Spleen (tissue), 7 donors: ENCODE measurements around the gene DNMBP.

ENCODE experiments used
- CTCF ChIP-seq, 11 experiments: fragments of 200-600 bp in 7 of 11; fragments of 450-650 bp in 4 of 11; sonication (generic) in 4 of 11; IDR thresholded peaks in 8 of 11; conservative IDR thresholded peaks in 3 of 11; 1 replicate in 7 of 11; 2 replicates in 4 of 11; pipeline versions ENCODE4 v1.4.0 to v1.8.0; 2016 to 2021; ENCODE audit warnings: antibody characterized with exemption in 11 of 11, inconsistent platforms in 4 of 11, mild to moderate bottlenecking in 1 of 11
- POLR2A ChIP-seq, 3 donors: fragments of 450-650 bp; IDR thresholded peaks; one replicate each; pipeline ENCODE4 v1.5.1; 2017; ENCODE audit warnings: antibody characterized with exemption in 3 of 3, mild to moderate bottlenecking in 1 of 3
- POLR2AphosphoS5 ChIP-seq, 3 donors: sonication (generic); formaldehyde crosslinking; IDR thresholded peaks; one replicate each; pipeline ENCODE4 v1.5.1; 2017; ENCODE audit warnings: antibody characterized with exemption in 3 of 3
- donor health status: DM: no; HTN: no; CAD: no; lungs with moderate emphysema.
- donor health status: DM: no; HTN: no; CAD: no.
- donor health status: DM: no; HTN: no; CAD: no.

GRCh38 chr10:99982728-99983127 is 27.0 kb downstream of the DNMBP start:
- TF ChIP-seq CTCF (IDR thresholded peaks at IDR 0.05 in 8 of 11, conservative IDR thresholded peaks at IDR 0.05 in 3 of 11) (no peak), POLR2A (IDR thresholded peaks at IDR 0.05) (no peak), POLR2AphosphoS5 (IDR thresholded peaks at IDR 0.05) (no peak)
